Liver (tissue), 9 donors: ENCODE data around the gene ZNF544. TPM values are rescaled to one million over a fixed set of nuclear protein-coding genes. Genes with fewer than 3 reads are reported as not detected.

ENCODE experiments used
- DNase-seq: peaks from one replicate; pipeline ENCODE4 v3.0.0-alpha.2; 2017; ENCODE audit warnings: low spot score
- H3K27ac ChIP-seq, 2 donors: one replicate each; pipeline ENCODE4 v1.7.0; 2013; ENCODE audit warnings: inconsistent platforms in 2 of 2, low read length in 2 of 2, control low read depth in 1 of 2, low read depth in 1 of 2, mild to moderate bottlenecking in 1 of 2
- H3K27me3 ChIP-seq, 4 donors: one replicate each; pipeline versions ENCODE4 v1.6.1 to v1.7.0; 2013; ENCODE audit warnings: low read length in 3 of 4, inconsistent platforms in 1 of 4, mild to moderate bottlenecking in 1 of 4, moderate library complexity in 1 of 4; ENCODE audit not compliant: control insufficient read depth in 4 of 4, insufficient read depth in 4 of 4
- H3K36me3 ChIP-seq, 4 donors: one replicate each; pipeline versions ENCODE4 v1.6.1 to v1.7.0; 2013; ENCODE audit warnings: low read length in 3 of 4, mild to moderate bottlenecking in 3 of 4, low read depth in 1 of 4, moderate library complexity in 1 of 4; ENCODE audit not compliant: control insufficient read depth in 4 of 4, insufficient read depth in 3 of 4
- H3K4me1 ChIP-seq, 4 donors: one replicate each; pipeline versions ENCODE4 v1.6.1 to v1.7.0; 2013; ENCODE audit warnings: low read length in 3 of 4, mild to moderate bottlenecking in 3 of 4, moderate library complexity in 1 of 4; ENCODE audit not compliant: control insufficient read depth in 4 of 4, insufficient read depth in 4 of 4
- H3K4me3 ChIP-seq, 3 donors: one replicate each; pipeline versions ENCODE4 v1.6.1 to v1.7.0; 2013; ENCODE audit warnings: low read length in 3 of 3, control low read depth in 1 of 3, low read depth in 1 of 3, mild to moderate bottlenecking in 1 of 3
- H3K9ac ChIP-seq, 2 donors: one replicate each; pipeline ENCODE4 v1.7.0; 2013; ENCODE audit warnings: low read length in 2 of 2, mild to moderate bottlenecking in 2 of 2, moderate library complexity in 2 of 2, control low read depth in 1 of 2, low read depth in 1 of 2
- H3K9me3 ChIP-seq, 4 donors: one replicate each; pipeline versions ENCODE4 v1.6.1 to v1.7.0; 2013; ENCODE audit warnings: low read length in 3 of 4; ENCODE audit not compliant: control insufficient read depth in 4 of 4
- ATF3 ChIP-seq: IDR thresholded peaks from 2 replicates; pipeline ENCODE4 v1.6.1; 2016; ENCODE audit warnings: antibody characterized with exemption
- CTCF ChIP-seq: fragments of 150-350 bp; IDR thresholded peaks from 2 replicates; pipeline ENCODE4 v1.5.1; 2017; ENCODE audit warnings: improper control_type of control experiment, low read depth, low read length; ENCODE audit not compliant: missing input control
- EGR1 ChIP-seq, 2 donors: IDR thresholded peaks; 2 replicates each; pipeline ENCODE4 v1.6.1; 2016 to 2018; ENCODE audit warnings: antibody characterized with exemption in 2 of 2, low read depth in 2 of 2
- FOXA1 ChIP-seq: IDR thresholded peaks from 2 replicates; pipeline ENCODE4 v1.6.1; 2016; ENCODE audit warnings: antibody characterized with exemption
- FOXA2 ChIP-seq: IDR thresholded peaks from 2 replicates; pipeline ENCODE4 v1.6.1; 2016; ENCODE audit warnings: antibody characterized with exemption
- GABPA ChIP-seq, 2 donors: IDR thresholded peaks in 1 of 2; conservative IDR thresholded peaks in 1 of 2; 2 replicates each; pipeline ENCODE4 v1.6.1; 2016; ENCODE audit warnings: antibody characterized with exemption in 2 of 2, mild to moderate bottlenecking in 1 of 2, moderate library complexity in 1 of 2
- HNF4A ChIP-seq, 2 donors: conservative IDR thresholded peaks; 2 replicates each; pipeline ENCODE4 v1.6.1; 2016; ENCODE audit warnings: antibody characterized with exemption in 2 of 2, mild to moderate bottlenecking in 2 of 2
- HNF4G ChIP-seq: IDR thresholded peaks from 2 replicates; pipeline ENCODE4 v1.6.1; 2016; ENCODE audit warnings: antibody characterized with exemption
- JUND ChIP-seq, 2 donors: IDR thresholded peaks; 2 replicates each; pipeline ENCODE4 v1.6.1; 2016; ENCODE audit warnings: antibody characterized with exemption in 2 of 2
- MAX ChIP-seq: IDR thresholded peaks from 2 replicates; pipeline ENCODE4 v1.6.1; 2016; ENCODE audit warnings: antibody characterized with exemption
- NR2F2 ChIP-seq: IDR thresholded peaks from 2 replicates; pipeline ENCODE4 v1.6.1; 2016; ENCODE audit warnings: antibody characterized with exemption
- RAD21 ChIP-seq, 2 donors: IDR thresholded peaks; 2 replicates each; pipeline ENCODE4 v1.6.1; 2016; ENCODE audit warnings: antibody characterized with exemption in 2 of 2, mild to moderate bottlenecking in 2 of 2
- REST ChIP-seq: IDR thresholded peaks from 2 replicates; pipeline ENCODE4 v1.6.1; 2016; ENCODE audit warnings: antibody characterized with exemption, mild to moderate bottlenecking
- RXRA ChIP-seq, 2 donors: IDR thresholded peaks; 2 replicates each; pipeline ENCODE4 v1.6.1; 2017 to 2018; ENCODE audit warnings: antibody characterized with exemption in 2 of 2, mild to moderate bottlenecking in 1 of 2
- SP1 ChIP-seq: IDR thresholded peaks from 2 replicates; pipeline ENCODE4 v1.6.1; 2018; ENCODE audit warnings: antibody characterized with exemption, mild to moderate bottlenecking
- TAF1 ChIP-seq: conservative IDR thresholded peaks from 2 replicates; pipeline ENCODE4 v1.6.1; 2016; ENCODE audit warnings: antibody characterized with exemption, mild to moderate bottlenecking
- YY1 ChIP-seq: IDR thresholded peaks from 2 replicates; pipeline ENCODE4 v1.6.1; 2016; ENCODE audit warnings: antibody characterized with exemption, mild to moderate bottlenecking
- ZBTB33 ChIP-seq: IDR thresholded peaks from 2 replicates; pipeline ENCODE4 v1.6.1; 2016; ENCODE audit warnings: antibody characterized with exemption
- WGBS: extraction: QIAGEN DNeasy Blood & Tissue Kit; methylation state at CpG from one replicate; pipeline ENCODE4 v1.1.7; 2013; 5-methylcytosine and 5-hydroxymethylcytosine counted together
- polyA plus RNA-seq, 2 donors: library from polyadenylated mRNA; stranded (reverse) in 1 of 2; unstranded in 1 of 2; fragments of 200-250 nt in 1 of 2; fragments of >200 nt in 1 of 2; fragmentation: Nextera tagmentation in 1 of 2; extraction: Ambion mirVana in 1 of 2; gene quantifications; one replicate each; pipeline versions ENCODE4 v1.2.1 to v1.2.3, GENCODE V29; 2013 to 2015
- total RNA-seq, 2 donors: library from RNA; depleted of rRNA; stranded (reverse); fragments of >200 nt; gene quantifications; one replicate each; pipeline ENCODE4 v1.2.3, GENCODE V29; 2014
- donor health status: healthy.
- donor health status: healthy.
- donor health status: healthy.
- donor health status: healthy.
- donor health status: healthy.

Gene ZNF544
- total and polyA plus RNA-seq, 4 donors, result 2.5 to 25.2 (median 11.3) TPM

- TF ChIP-seq REST (no peak), RXRA (IDR thresholded peaks at IDR 0.05) (no peak), MAX (no peak), GABPA (IDR thresholded peaks at IDR 0.05 in 1 of 2, conservative IDR thresholded peaks at IDR 0.05 in 1 of 2) (no peak)
These were observed 46.1 kb upstream of the ZNF544 start (continued) for GRCh38 chr19:58182577-58182988.

- Histone ChIP-seq H3K36me3 (peaks cover 13 to 42% (median 32%) of the 10 kb centered on the region in 4 donors), H3K4me3 (peak within 1 kb of the TSS; percentile 72 to 95 (median 94)), H3K9ac (peak within 1 kb of the TSS; percentile 47 to 93), H3K27me3 (no peaks in the 10 kb centered on the region), H3K27ac (peak within 1 kb of the TSS; percentile 99 to 100), H3K9me3 (peaks cover 41 to 62% (median 45%) of the 10 kb centered on the region in 4 donors), H3K4me1 (peaks cover 0 to 13% (median 4%) of the 10 kb centered on the region in 4 donors)
- TF ChIP-seq ATF3 (no peak), MAX (no peak), EGR1 (IDR thresholded peaks at IDR 0.05; ENCODE audit: low read depth in 2 of 2) (peak in 1 of 2 donors; percentile 33), REST (peak; percentile 64), FOXA2 (no peak), GABPA (IDR thresholded peaks at IDR 0.05 in 1 of 2, conservative IDR thresholded peaks at IDR 0.05 in 1 of 2) (peak; percentile 69 to 90), ZBTB33 (no peak), HNF4A (conservative IDR thresholded peaks at IDR 0.05) (no peak), FOXA1 (no peak), RAD21 (IDR thresholded peaks at IDR 0.05) (peak in 1 of 2 donors; percentile 12), HNF4G (no peak), NR2F2 (peak; percentile 8), CTCF (no peak), SP1 (no peak), YY1 (peak; percentile 99), JUND (IDR thresholded peaks at IDR 0.05) (peak; percentile 52 to 68), RXRA (IDR thresholded peaks at IDR 0.05) (no peak), TAF1 (no peak)
- peak; percentile 94 for DNase-seq
- WGBS, result under 1% methylated on average over 80 of the region's 80 CpGs
These were observed 45.5 kb upstream of the ZNF544 start, which contains the start of gene ZNF274 for GRCh38 chr19:58182989-58183816. TSS of gene ZNF274 (plus strand) at chr19:58183061. CDS start at chr19:58183966, 905 bp downstream.
